IPS DF 19.7 (cell line): ENCODE results near the gene THEM4.

ENCODE experiments used
- DNase-seq: peaks from one replicate; pipeline ENCODE4 v3.0.0-alpha.2; 2013; ENCODE audit warnings: low read depth, low spot score

THEM4 gene

GRCh38 chr1:151837884-151838221 is 71.5 kb downstream of the THEM4 start:
- DNase-seq = no peak

GRCh38 chr1:151837197-151837596 is 72.1 kb downstream of the THEM4 start:
- no peak for DNase-seq

- no peak for DNase-seq
These were observed 73.7 kb downstream of the THEM4 start for GRCh38 chr1:151835596-151835995.

- no peak for DNase-seq
These were observed 75.1 kb downstream of the THEM4 start for GRCh38 chr1:151834239-151834638.

GRCh38 chr1:151833172-151833900 is 76.0 kb downstream of the THEM4 start:
- DNase-seq = no peak

GRCh38 chr1:151832318-151832980 is 76.9 kb downstream of the THEM4 start:
- DNase-seq = no peak

GRCh38 chr1:151831605-151832004 is 77.7 kb downstream of the THEM4 start, which contains the start of gene RORC:
Gene RORC (minus strand): TSS chr1:151831802. CDS start chr1:151831764, 38 bp downstream.
- no peak for DNase-seq

- DNase-seq = no peak
These were observed 78.1 kb downstream of the THEM4 start for GRCh38 chr1:151831256-151831591.

GRCh38 chr1:151830055-151830454 is 79.3 kb downstream of the THEM4 start:
- DNase-seq = no peak

- no peak for DNase-seq
These were observed 79.8 kb downstream of the THEM4 start for GRCh38 chr1:151829352-151830046.

GRCh38 chr1:151828921-151829320 is 80.4 kb downstream of the THEM4 start:
- DNase-seq = no peak

- no peak for DNase-seq
These were observed 81.5 kb downstream of the THEM4 start for GRCh38 chr1:151827853-151828252.

- no peak for DNase-seq
These were observed 83.3 kb downstream of the THEM4 start for GRCh38 chr1:151825751-151826660.

- DNase-seq = no peak
These were observed 84.1 kb downstream of the THEM4 start for GRCh38 chr1:151825204-151825603.
